NK-92 (cell line): ENCODE measurements around the gene AMER2.

Experiments
- DNase-seq: peaks from one replicate; lab custom pipeline; 2025; ENCODE audit not compliant: unreplicated experiment; lab: John Stamatoyannopoulos, UW

The AMER2 gene

GRCh38 chr13:25171517-25172302 is at the start of gene AMER2:
Gene AMER2 (minus strand): TSS chr13:25172288. CDS start chr13:25171619, 669 bp downstream.
- no peak for DNase-seq

- no peak for DNase-seq
Measured at GRCh38 chr13:25218019-25218418, 45.9 kb upstream of the AMER2 start.

- DNase-seq = no peak
Measured at GRCh38 chr13:25217023-25217885, 45.2 kb upstream of the AMER2 start.

- DNase-seq = no peak
Measured at GRCh38 chr13:25215253-25215575, 43.1 kb upstream of the AMER2 start.

GRCh38 chr13:25214491-25215252 is 42.6 kb upstream of the AMER2 start:
- no peak for DNase-seq

GRCh38 chr13:25213715-25214114 is 41.6 kb upstream of the AMER2 start:
- no peak for DNase-seq

GRCh38 chr13:25210842-25211569 is 38.9 kb upstream of the AMER2 start:
- no peak for DNase-seq

- DNase-seq = no peak
Measured at GRCh38 chr13:25207291-25207810, 35.3 kb upstream of the AMER2 start.

GRCh38 chr13:25204863-25205262 is 32.8 kb upstream of the AMER2 start:
- DNase-seq = no peak

- DNase-seq = no peak
Measured at GRCh38 chr13:25203127-25203740, 31.1 kb upstream of the AMER2 start.

GRCh38 chr13:25200783-25201182 is 28.7 kb upstream of the AMER2 start:
- DNase-seq = no peak

- no peak for DNase-seq
Measured at GRCh38 chr13:25198647-25199046, 26.6 kb upstream of the AMER2 start.

GRCh38 chr13:25196971-25197370 is 24.9 kb upstream of the AMER2 start:
- no peak for DNase-seq

- no peak for DNase-seq
Measured at GRCh38 chr13:25192936-25193335, 20.8 kb upstream of the AMER2 start.

- DNase-seq = no peak
Measured at GRCh38 chr13:25192489-25192888, 20.4 kb upstream of the AMER2 start.

GRCh38 chr13:25192052-25192451 is 20.0 kb upstream of the AMER2 start:
- DNase-seq = no peak

- DNase-seq = no peak
Measured at GRCh38 chr13:25190771-25191170, 18.7 kb upstream of the AMER2 start.

- no peak for DNase-seq
Measured at GRCh38 chr13:25190256-25190655, 18.2 kb upstream of the AMER2 start.

GRCh38 chr13:25187596-25187995 is 15.5 kb upstream of the AMER2 start:
- DNase-seq = no peak

GRCh38 chr13:25186187-25186586 is 14.1 kb upstream of the AMER2 start:
- no peak for DNase-seq
